Tibial artery (tissue), 4 donors: ENCODE results near the gene ZFAND3.

Experiments used
- DNase-seq, 2 donors: peaks; one replicate each; pipeline ENCODE4 v3.0.0-alpha.2; 2019
- H3K27ac ChIP-seq, 2 donors: fragments of 200-600 bp; sonication (generic) in 1 of 2; 1 replicate in 1 of 2; 2 replicates in 1 of 2; pipeline ENCODE4 v1.5.1; 2018 to 2019; ENCODE audit warnings: mild to moderate bottlenecking in 1 of 2
- H3K27me3 ChIP-seq, 2 donors: fragments of 200-600 bp; sonication (generic) in 1 of 2; one replicate each; pipeline versions ENCODE4 v1.5.1 to v1.6.0; 2016 to 2019
- H3K36me3 ChIP-seq, 3 donors: fragments of 200-600 bp; sonication (generic) in 2 of 3; one replicate each; pipeline ENCODE4 v1.5.1; 2016 to 2019; ENCODE audit warnings: mild to moderate bottlenecking in 2 of 3
- H3K4me1 ChIP-seq, 4 donors: fragments of 200-600 bp; sonication (generic) in 2 of 4; 1 replicate in 3 of 4; 2 replicates in 1 of 4; pipeline ENCODE4 v1.5.1; 2016 to 2019
- H3K4me3 ChIP-seq, 2 donors: fragments of 200-600 bp; sonication (generic) in 1 of 2; 1 replicate in 1 of 2; 2 replicates in 1 of 2; pipeline ENCODE4 v1.5.1; 2018 to 2019; ENCODE audit warnings: mild to moderate bottlenecking in 2 of 2
- H3K9me3 ChIP-seq, 3 donors: fragments of 200-600 bp; sonication (generic) in 1 of 3; one replicate each; pipeline ENCODE4 v1.5.1; 2016 to 2019
- CTCF ChIP-seq, 2 experiments: fragments of 200-600 bp in 1 of 2; fragments of 450-650 bp in 1 of 2; IDR thresholded peaks; one replicate each; pipeline ENCODE4 v1.5.1; 2017 to 2019; ENCODE audit warnings: antibody characterized with exemption in 2 of 2, mild to moderate bottlenecking in 1 of 2, moderate library complexity in 1 of 2
- intact Hi-C: fragments of 100-400 bp; cut with DNase I; formaldehyde crosslinking; loops from one replicate; pipeline ENCODE4 v1.15.0; 2023; ENCODE audit warnings: low total_unique reads

ZFAND3 gene

GRCh38 chr6:37974381-37974780 is 154.9 kb downstream of the ZFAND3 start:
- Histone ChIP-seq H3K9me3 (peaks cover 0 to 9% (median 0%) of the 10 kb centered on the region in 3 donors), H3K27me3 (no peaks in the 10 kb centered on the region), H3K4me3 (no peak overlapping the region), H3K27ac (no peak overlapping the region), H3K36me3 (no peaks in the 10 kb centered on the region), H3K4me1 (peaks cover 0 to 20% (median under 1%) of the 10 kb centered on the region in 4 donors)
- intact Hi-C loops: no loop called here
- DNase-seq: no peak
- no peak for TF ChIP-seq CTCF (IDR thresholded peaks at IDR 0.05)

GRCh38 chr6:37974943-37975342 is 155.4 kb downstream of the ZFAND3 start:
- H3K4me1 ChIP-seq: peaks cover 0 to 26% (median 4%) of the 10 kb centered on the region in 4 donors
- H3K36me3 ChIP-seq: no peaks in the 10 kb centered on the region
- no peak for DNase-seq
- intact Hi-C loops: no loop called here
- H3K4me3 ChIP-seq: no peak overlapping the region
- H3K9me3 ChIP-seq: peaks cover 0 to 9% (median 0%) of the 10 kb centered on the region in 3 donors
- H3K27me3 ChIP-seq: no peaks in the 10 kb centered on the region
- H3K27ac ChIP-seq: no peak overlapping the region
- TF ChIP-seq CTCF (IDR thresholded peaks at IDR 0.05): no peak

GRCh38 chr6:37977715-37978114 is 158.2 kb downstream of the ZFAND3 start:
- DNase-seq: no peak
- no peak for TF ChIP-seq CTCF (IDR thresholded peaks at IDR 0.05)
- H3K4me3 ChIP-seq: no peak overlapping the region
- H3K4me1 ChIP-seq: peaks cover 0 to 44% (median 12%) of the 10 kb centered on the region in 4 donors
- intact Hi-C loops: no loop called here
- H3K27ac ChIP-seq: no peak overlapping the region
- H3K27me3 ChIP-seq: no peaks in the 10 kb centered on the region
- peaks cover 0 to 9% (median 0%) of the 10 kb centered on the region in 3 donors for H3K9me3 ChIP-seq
- H3K36me3 ChIP-seq: no peaks in the 10 kb centered on the region

GRCh38 chr6:37979392-37980221 is 160.1 kb downstream of the ZFAND3 start:
- H3K4me3 ChIP-seq: no peak overlapping the region
- TF ChIP-seq CTCF (IDR thresholded peaks at IDR 0.05): no peak
- H3K27ac ChIP-seq: no peak overlapping the region
- H3K27me3 ChIP-seq: no peaks in the 10 kb centered on the region
- intact Hi-C loops: no loop called here
- peaks cover 0 to 4% (median 0%) of the 10 kb centered on the region in 3 donors for H3K9me3 ChIP-seq
- no peak for DNase-seq
- H3K36me3 ChIP-seq: no peaks in the 10 kb centered on the region
- H3K4me1 ChIP-seq: peaks cover 0 to 41% (median 15%) of the 10 kb centered on the region in 4 donors

- intact Hi-C loops: no loop called here
- Histone ChIP-seq H3K36me3 (no peaks in the 10 kb centered on the region), H3K9me3 (no peaks in the 10 kb centered on the region), H3K4me3 (no peak overlapping the region), H3K27ac (no peak overlapping the region), H3K27me3 (no peaks in the 10 kb centered on the region), H3K4me1 (peaks cover 0 to 47% (median 18%) of the 10 kb centered on the region in 4 donors)
- TF ChIP-seq CTCF (IDR thresholded peaks at IDR 0.05): no peak
- DNase-seq: no peak
Measured at GRCh38 chr6:37980222-37980595, 160.7 kb downstream of the ZFAND3 start.
